NCI-H2107 treated with DMSO at 0.1 percent for 48 hours (cell line): Measurements from ENCODE around the gene MST1.

ENCODE experiments used
- DNase-seq: peaks from one replicate; lab custom pipeline; 2025; ENCODE audit not compliant: unreplicated experiment; lab: John Stamatoyannopoulos, UW

Gene MST1

DNA sequence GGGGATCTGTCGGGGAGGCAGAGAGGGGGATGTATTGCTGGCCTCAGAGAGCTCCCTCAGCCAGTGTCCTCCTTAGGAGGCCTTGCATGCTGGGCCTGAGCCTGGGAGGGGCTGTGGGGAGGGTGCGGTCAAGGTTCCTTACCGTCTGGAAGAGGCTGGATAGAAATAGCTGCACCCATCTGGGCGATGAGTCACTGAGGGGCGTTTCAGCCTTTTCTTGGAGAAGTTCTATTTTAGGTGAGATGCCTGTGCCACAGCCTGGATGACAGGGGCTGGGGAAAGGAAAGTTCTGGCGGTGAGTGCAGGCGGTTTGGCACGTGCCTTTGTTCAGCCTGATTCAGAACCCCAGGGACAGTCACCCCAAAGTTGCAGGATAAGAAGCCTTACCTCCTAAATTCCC, 50.8 kb downstream of the MST1 start:
- no peak for DNase-seq

DNA sequence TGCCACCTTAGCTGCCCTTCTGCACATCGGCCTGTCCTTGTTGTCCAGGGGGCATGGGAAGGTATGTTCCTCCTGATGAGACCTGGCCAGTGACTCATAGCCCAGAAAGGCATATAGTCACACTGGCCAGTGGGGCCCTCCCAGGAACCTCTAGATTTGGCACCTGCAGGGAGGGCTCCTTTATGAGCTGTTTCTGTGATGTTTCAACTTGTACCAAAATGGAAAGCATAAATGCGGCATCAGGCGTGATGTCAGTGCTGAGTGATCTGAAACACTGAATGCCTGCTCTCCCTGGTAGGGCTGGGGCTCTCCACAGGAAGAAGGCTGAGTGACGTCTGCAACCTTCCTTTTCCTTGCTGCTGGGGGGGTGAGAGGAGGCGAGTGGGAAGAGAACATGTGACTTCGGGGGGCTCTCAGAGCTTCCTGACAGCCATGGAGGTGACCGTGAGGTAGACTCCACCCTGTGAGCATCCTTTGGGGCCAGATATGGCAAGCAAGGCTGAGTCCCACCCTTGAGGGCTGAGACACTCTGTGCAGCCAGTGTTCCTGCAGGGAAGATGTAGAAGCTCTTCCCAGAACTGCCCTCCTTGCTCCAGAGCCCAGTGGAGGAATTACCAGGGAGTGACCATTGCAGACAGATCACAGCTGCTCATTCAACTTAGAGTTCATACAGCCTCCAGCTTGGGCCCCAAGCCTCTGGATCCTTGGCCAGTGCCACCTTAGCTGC, 52.2 kb downstream of the MST1 start:
- no peak for DNase-seq

DNA sequence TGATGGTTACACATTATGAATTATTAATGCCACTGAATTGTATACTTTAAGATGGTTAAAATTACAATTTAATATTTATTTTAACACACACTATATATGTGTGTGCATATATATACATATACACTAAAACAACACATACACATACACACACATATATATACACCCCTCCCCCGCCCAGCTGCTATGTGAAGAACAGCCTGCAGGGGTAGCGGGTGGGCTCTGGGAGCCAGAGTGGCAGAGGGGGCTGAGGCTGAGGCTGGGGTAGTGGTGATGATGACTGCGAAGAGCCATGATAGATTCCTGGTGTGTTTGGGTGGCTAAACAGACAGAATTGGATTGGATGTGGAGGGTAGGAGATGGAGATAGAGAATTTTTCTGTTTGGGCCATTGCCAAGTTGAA, 54.5 kb downstream of the MST1 start:
- no peak for DNase-seq
